Measurements from ENCODE around the gene UBC. TPM values are rescaled to one million over a fixed set of nuclear protein-coding genes. Genes with fewer than 3 reads are reported as not detected.

UBC gene
- total and polyA plus RNA-seq, 9 of the 15 experiments (the other 6 are each of a cell fraction or from before 2014, with no cell fraction given) = 533 to 1,153 (median 813) TPM

- TF ChIP-seq CREB5 (CRISPR knock-in tag; IDR thresholded peaks at IDR 0.05) (no peak), ZBTB17 (CRISPR knock-in tag; IDR thresholded peaks at IDR 0.05) (peak; percentile 41; the same call in 1 of the 2 replicates), PML (IDR thresholded peaks at IDR 0.05; ENCODE audit: low read length) (no peak), E2F1 (CRISPR knock-in tag; IDR thresholded peaks at IDR 0.05) (no peak), SIN3B (IDR thresholded peaks at IDR 0.05; ENCODE audit: low read depth) (no peak), VEZF1 (CRISPR knock-in tag; IDR thresholded peaks at IDR 0.05) (no peak), RBM15 (IDR thresholded peaks at IDR 0.05; ENCODE audit: insufficient read depth, low read length) (no peak), PHB (CRISPR knock-in tag; IDR thresholded peaks at IDR 0.05) (no peak), IRF2 (CRISPR knock-in tag; IDR thresholded peaks at IDR 0.05) (no peak), ZBTB26 (CRISPR knock-in tag; IDR thresholded peaks at IDR 0.05) (no peak), TRIM25 (IDR thresholded peaks at IDR 0.05; ENCODE audit: borderline replicate concordance) (no peak), ZNF407 (IDR thresholded peaks at IDR 0.05; ENCODE audit: low read depth) (no peak), ZZZ3 (IDR thresholded peaks at IDR 0.05) (no peak)
Measured at GRCh38 chr12:124867401-124867930, 47.0 kb downstream of the UBC start (continued).

Measured in K562 (cell line).